Effector CD8-positive, alpha-beta T cell (primary cell): ENCODE data around the gene RNF11.

Source experiments
- DNase-seq: peaks from one replicate; lab custom pipeline; 2025; lab: John Stamatoyannopoulos, UW

The RNF11 gene

GRCh38 chr1:51313268-51313852, 77.3 kb downstream of the RNF11 start:
- no peak for DNase-seq

DNA sequence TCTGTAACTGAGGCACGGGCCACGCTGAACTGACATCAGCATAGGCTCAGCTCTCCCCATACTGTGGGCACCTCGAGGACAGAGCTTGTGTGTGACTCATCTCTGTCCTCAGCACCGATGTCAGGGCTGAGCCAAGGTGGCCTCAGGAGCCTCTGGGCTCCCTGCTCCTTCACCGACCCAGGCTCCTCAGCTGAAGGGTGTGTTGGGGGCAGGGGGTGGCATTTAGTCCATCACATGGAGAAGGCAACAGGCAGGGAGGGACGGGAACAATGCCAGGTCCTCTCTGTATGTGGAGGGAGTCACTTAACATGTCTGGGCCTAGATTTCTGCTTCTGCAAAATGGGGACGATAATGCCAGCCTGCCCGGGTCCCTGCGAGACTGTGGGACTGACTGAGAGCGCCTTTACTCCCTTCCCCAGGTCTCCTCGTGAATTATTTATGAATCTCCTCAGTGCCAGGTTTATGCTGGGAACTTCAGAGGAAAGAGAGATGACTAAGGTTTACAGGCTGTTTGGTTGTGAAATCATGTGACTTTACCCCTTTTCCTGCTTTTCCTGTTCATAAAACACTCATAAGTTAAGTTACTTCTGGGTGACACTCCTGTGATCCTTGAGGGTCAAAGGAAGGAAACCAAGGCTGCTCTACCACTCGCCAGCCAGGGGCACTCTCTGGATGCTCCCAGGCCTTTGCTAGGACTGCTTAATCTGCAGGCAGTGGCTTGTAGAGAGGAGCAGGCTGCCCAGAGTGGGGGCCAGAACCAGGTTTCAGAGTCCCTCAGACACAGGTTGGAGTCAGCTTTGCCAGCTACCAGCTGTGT, 78.1 kb downstream of the RNF11 start:
- no peak for DNase-seq

DNA sequence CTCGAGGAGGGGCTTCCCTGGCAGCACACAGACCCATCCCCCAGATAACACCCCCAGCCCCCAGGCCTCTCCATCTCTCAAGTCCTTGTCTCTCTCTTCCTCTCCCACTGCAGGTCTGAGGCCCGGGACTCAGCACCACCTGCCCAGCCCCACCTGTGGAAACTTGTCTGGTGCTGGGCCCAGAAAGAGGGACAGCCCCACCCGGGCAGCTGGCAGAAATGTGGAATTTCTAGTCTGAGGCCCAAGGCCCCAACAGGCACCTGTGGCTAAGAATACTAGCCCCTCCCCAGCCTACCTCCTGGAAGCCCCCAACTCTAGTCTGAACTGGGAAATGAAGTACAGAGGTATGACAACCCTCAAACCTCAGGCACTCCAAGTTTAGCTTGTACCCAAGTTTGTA, 78.9 kb downstream of the RNF11 start:
- DNase-seq = no peak

- DNase-seq = no peak
These were observed 80.2 kb downstream of the RNF11 start for GRCh38 chr1:51316113-51316845.

DNA sequence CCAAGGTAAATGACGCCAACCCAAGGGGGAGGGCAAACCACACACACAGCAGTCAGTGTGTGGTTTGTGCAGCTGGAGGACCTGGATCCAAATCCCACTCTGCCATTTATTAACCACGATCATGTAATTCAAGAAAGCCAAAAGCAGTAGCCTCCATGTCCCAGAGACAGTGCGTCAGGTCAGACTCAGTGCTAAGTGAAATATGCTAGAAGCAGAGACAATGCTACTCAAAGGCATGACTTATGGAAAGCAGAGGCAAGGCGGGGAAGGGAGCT, 80.7 kb downstream of the RNF11 start:
- DNase-seq = no peak

DNA sequence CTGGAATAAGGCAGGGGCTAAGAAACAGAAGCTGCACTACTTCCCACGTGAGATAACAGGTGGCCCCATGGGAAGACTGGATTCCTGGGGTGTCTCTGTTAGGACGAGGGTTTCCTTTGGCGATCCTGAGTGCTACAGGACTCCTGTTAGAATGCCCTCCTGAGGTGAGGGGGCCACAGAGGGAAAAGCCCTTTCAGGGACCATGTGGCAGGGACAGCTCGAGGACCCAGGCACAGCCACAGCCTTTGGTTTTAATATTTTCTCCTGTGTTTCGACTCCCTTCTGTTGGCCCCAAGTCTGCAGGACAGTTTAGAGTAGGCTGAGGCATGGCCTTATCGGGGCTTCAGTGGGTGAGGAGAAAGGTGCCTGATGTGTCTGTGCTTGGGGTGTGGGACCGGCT, 81.7 kb downstream of the RNF11 start:
- no peak for DNase-seq

DNA sequence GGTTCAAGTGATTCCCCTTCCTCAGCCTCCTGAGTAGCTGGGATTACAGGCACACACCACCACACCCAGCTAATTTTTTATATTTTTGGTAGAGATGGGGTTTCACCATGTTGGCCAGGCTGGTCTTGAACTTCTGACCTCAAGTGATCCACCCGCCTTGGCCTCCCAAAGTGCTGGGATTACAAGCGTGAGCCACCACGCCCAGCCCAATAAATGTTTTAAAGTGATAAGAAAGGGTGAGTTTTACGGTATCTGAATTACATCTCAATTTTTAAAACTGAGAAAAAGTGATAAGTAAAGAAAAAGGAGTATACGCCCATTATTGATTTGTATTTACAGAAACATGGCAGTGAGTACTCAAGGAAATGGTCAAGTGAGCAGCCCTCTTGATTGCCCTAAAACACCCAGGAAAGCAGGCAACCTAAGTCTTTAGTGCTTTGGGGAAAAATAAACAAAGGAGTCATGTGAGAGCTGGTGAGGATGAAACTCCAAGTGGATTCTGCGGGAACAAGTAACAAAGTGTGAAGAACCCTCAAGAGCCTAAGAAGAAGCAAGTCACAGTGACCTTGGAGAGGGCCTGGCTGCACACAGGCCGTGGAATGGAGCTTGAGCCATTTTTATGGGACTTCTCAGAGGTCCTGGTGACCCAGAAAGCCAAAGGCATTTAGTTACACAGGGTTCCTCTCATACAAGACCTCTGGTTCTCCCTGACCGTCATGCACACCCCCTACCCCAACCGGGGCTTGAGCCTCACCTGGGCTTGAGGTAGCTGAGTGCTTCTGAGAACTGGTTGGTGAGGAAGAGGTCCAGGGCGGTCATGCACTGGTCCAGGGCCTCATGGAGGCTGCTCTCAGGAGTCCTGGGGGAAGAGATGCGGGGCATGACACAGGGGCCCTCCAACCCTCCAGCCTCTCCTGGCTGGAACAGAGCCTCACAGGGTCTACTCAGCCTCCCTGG, 85.2 kb downstream of the RNF11 start:
- no peak for DNase-seq

DNA sequence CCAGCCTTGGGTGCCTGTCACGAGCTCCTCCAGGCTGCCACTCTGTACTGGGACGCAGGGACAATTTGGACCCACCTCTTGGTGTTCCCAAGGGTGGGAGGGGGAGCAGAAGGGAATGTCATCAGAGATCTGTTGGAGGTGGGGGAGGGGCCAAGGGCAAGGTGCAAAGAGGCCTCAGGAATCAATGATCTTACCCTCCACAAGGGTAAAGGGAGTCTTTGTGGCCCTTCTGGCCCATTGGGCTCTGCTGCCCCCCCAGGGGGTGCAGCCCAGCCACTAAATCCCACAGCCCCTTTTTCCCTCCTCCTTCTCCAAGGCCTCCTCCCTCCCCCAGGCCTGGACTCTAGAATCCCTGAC, 85.8 kb downstream of the RNF11 start:
- no peak for DNase-seq

DNA sequence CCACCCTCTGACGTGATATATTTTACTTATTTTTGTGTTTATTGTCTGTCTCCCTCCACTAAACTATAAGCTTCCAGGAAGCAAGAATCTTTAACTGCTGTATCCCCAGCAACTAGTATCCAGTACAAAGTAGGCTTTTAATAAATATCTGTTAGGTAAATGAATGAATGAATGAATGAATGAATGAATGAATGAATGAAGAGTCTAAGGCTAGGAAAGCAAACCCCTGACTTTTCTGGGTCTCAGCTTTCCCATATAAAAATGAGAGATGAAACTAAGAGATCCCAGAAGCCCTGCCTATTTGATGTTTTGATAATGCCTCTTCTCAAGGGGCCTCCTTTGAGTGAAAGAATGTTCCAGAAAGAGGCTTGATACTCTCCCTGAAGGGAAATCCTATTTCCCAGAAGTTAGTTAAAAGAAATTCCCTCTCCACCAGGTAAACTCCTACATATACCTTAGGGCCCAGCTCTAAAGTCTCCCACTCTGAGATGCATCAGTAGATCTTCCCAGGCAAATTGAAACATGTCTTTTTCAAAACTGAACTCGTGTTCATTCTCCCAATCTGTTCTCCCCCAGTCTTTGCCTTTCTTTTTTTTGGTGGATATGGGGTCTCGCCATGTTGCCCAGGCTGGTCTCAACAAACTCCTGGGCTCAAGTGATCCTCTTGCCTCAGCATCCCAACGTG, 86.5 kb downstream of the RNF11 start:
- no peak for DNase-seq
